Measurements from ENCODE around the gene RBBP8. TPM values are rescaled to one million over a fixed set of nuclear protein-coding genes. Genes with fewer than 3 reads are reported as not detected.

Gene RBBP8
- total and polyA plus RNA-seq, 4 donors: 24.9 to 64.3 (median 32.3) TPM

- Histone ChIP-seq H3K27me3 (ENCODE audit: control insufficient read depth in 3 of 3, insufficient read depth in 3 of 3, low read length in 2 of 3) (no peaks in the 10 kb centered on the region), H3K36me3 (ENCODE audit: control insufficient read depth in 4 of 4, insufficient read depth in 4 of 4, low read length in 4 of 4) (no peaks in the 10 kb centered on the region), H3K4me3 (no peak overlapping the region), H3K4me1 (ENCODE audit: control insufficient read depth in 5 of 5, insufficient read depth in 5 of 5, low read length in 5 of 5) (no peaks in the 10 kb centered on the region), H3K27ac (ENCODE audit: low read depth in 1 of 2, low read length in 1 of 2) (no peak overlapping the region), H3K9me3 (ENCODE audit: control insufficient read depth in 4 of 4, insufficient read depth in 3 of 4, low read length in 3 of 4) (no peaks in the 10 kb centered on the region), H3K9ac (ENCODE audit: insufficient read depth in 1 of 2, low read length in 2 of 2) (no peak overlapping the region)
- ATAC-seq (ENCODE audit: insufficient read depth, low FRiP score): no peak
- TF ChIP-seq CTCF (IDR thresholded peaks at IDR 0.05; ENCODE audit: control extremely low read depth, extremely low read depth): no peak
- no peak for DNase-seq
- 88 to 95% methylated on average over 4 of the region's 4 CpGs for WGBS, 2 donors
These were observed 99.0 kb downstream of the RBBP8 start for GRCh38 chr18:23032030-23032582.

- Histone ChIP-seq H3K4me1 (ENCODE audit: control insufficient read depth in 5 of 5, insufficient read depth in 5 of 5, low read length in 5 of 5) (no peaks in the 10 kb centered on the region), H3K9me3 (ENCODE audit: control insufficient read depth in 4 of 4, insufficient read depth in 3 of 4, low read length in 3 of 4) (no peaks in the 10 kb centered on the region), H3K9ac (ENCODE audit: insufficient read depth in 1 of 2, low read length in 2 of 2) (no peak overlapping the region), H3K4me3 (no peak overlapping the region), H3K27me3 (ENCODE audit: control insufficient read depth in 3 of 3, insufficient read depth in 3 of 3, low read length in 2 of 3) (no peaks in the 10 kb centered on the region), H3K27ac (ENCODE audit: low read depth in 1 of 2, low read length in 1 of 2) (no peak overlapping the region), H3K36me3 (ENCODE audit: control insufficient read depth in 4 of 4, insufficient read depth in 4 of 4, low read length in 4 of 4) (no peaks in the 10 kb centered on the region)
- ATAC-seq (ENCODE audit: insufficient read depth, low FRiP score) (no peak), DNase-seq (no peak)
- WGBS, 2 donors: 87 to 91% methylated on average over 5 of the region's 5 CpGs
- no peak for TF ChIP-seq CTCF (IDR thresholded peaks at IDR 0.05; ENCODE audit: control extremely low read depth, extremely low read depth)
These were observed 99.9 kb downstream of the RBBP8 start for GRCh38 chr18:23033056-23033455.

GRCh38 chr18:23036660-23037201 lies 103.6 kb downstream of the RBBP8 start:
- 80 to 81% methylated on average over 3 of the region's 3 CpGs for WGBS, 2 donors
- ATAC-seq (ENCODE audit: insufficient read depth, low FRiP score): no peak
- Histone ChIP-seq H3K4me1 (ENCODE audit: control insufficient read depth in 5 of 5, insufficient read depth in 5 of 5, low read length in 5 of 5) (no peaks in the 10 kb centered on the region), H3K27me3 (ENCODE audit: control insufficient read depth in 3 of 3, insufficient read depth in 3 of 3, low read length in 2 of 3) (no peaks in the 10 kb centered on the region), H3K9me3 (ENCODE audit: control insufficient read depth in 4 of 4, insufficient read depth in 3 of 4, low read length in 3 of 4) (no peaks in the 10 kb centered on the region), H3K36me3 (ENCODE audit: control insufficient read depth in 4 of 4, insufficient read depth in 4 of 4, low read length in 4 of 4) (no peaks in the 10 kb centered on the region), H3K4me3 (no peak overlapping the region), H3K27ac (ENCODE audit: low read depth in 1 of 2, low read length in 1 of 2) (no peak overlapping the region), H3K9ac (ENCODE audit: insufficient read depth in 1 of 2, low read length in 2 of 2) (no peak overlapping the region)
- no peak for DNase-seq
- TF ChIP-seq CTCF (IDR thresholded peaks at IDR 0.05; ENCODE audit: control extremely low read depth, extremely low read depth): no peak

GRCh38 chr18:23037646-23038045 lies 104.5 kb downstream of the RBBP8 start:
- no peak for DNase-seq
- ATAC-seq (ENCODE audit: insufficient read depth, low FRiP score): no peak
- TF ChIP-seq CTCF (IDR thresholded peaks at IDR 0.05; ENCODE audit: control extremely low read depth, extremely low read depth): no peak
- H3K36me3 ChIP-seq (ENCODE audit: control insufficient read depth in 4 of 4, insufficient read depth in 4 of 4, low read length in 4 of 4): no peaks in the 10 kb centered on the region
- H3K4me3 ChIP-seq: no peak overlapping the region
- H3K27ac ChIP-seq (ENCODE audit: low read depth in 1 of 2, low read length in 1 of 2): no peak overlapping the region
- no peaks in the 10 kb centered on the region for H3K27me3 ChIP-seq (ENCODE audit: control insufficient read depth in 3 of 3, insufficient read depth in 3 of 3, low read length in 2 of 3)
- no peaks in the 10 kb centered on the region for H3K9me3 ChIP-seq (ENCODE audit: control insufficient read depth in 4 of 4, insufficient read depth in 3 of 4, low read length in 3 of 4)
- no peak overlapping the region for H3K9ac ChIP-seq (ENCODE audit: insufficient read depth in 1 of 2, low read length in 2 of 2)
- 96 to 98% methylated on average over 2 of the region's 2 CpGs for WGBS, 2 donors
- H3K4me1 ChIP-seq (ENCODE audit: control insufficient read depth in 5 of 5, insufficient read depth in 5 of 5, low read length in 5 of 5): no peaks in the 10 kb centered on the region

All from lung (tissue), 12 donors.